IPS-NIHi7 (cell line): ENCODE data around the gene SLC9A1.

Experiments used
- DNase-seq: peaks from one replicate; pipeline ENCODE4 v3.0.0; 2012; ENCODE audit warnings: mixed read lengths; ENCODE audit errors: extremely low spot score

The SLC9A1 gene

DNA sequence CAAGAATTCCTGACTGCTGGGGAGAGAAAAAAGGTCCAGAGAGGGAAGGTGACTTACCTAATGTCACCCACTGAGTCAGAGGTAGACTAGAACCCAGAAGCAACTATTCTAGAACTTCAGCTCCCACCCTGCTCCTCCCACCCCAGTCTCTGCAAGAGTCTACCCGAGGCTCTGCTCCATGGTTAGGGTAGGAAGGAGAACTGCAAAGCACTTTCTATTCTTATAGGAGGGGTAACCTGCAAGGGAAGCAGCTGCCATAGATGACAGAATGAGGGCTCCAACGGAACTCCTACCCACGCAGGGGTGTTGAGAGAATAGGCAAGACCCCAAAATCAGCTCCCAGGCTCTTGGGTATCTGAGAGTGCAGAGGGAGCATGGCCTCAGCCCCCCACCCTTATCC lies 4.3 kb downstream of the SLC9A1 start:
- DNase-seq = no peak

DNA sequence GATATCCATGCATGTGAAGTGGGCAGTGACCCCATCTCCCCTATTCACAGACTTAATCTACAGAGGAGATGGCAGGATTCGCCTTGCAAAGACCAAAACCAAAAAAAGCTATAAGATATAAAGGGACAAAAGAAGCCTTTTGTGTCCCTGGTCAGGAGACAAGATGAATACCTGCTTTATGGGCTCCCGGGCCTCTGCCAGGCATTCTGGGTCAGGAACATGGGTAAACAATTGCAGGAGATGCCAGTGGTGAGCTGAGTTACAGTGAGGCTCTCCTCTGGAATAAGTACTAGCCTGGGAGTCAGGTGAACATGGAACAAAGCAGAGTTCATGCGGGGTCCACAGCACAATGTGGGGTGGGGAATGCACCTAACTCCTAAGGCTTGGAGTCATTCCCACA lies 4.7 kb downstream of the SLC9A1 start:
- no peak for DNase-seq

DNA sequence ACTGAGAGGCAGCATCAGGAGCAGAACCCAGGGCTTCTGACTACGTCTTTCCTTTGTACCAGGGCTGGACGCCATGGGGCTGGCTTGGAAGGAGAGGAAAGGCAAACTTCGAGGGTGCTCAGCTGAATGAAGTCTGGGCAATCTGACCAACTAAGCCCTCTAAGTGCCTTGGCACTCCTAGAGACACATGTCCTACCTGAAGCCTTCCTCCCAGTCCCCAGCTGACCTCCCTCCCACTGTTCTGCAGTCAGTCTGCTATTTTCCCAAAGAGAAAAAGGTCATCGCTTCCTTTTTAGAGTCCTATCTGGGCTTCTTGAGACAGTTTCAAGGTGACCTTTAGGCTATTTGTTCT lies 5.2 kb downstream of the SLC9A1 start:
- no peak for DNase-seq

DNA sequence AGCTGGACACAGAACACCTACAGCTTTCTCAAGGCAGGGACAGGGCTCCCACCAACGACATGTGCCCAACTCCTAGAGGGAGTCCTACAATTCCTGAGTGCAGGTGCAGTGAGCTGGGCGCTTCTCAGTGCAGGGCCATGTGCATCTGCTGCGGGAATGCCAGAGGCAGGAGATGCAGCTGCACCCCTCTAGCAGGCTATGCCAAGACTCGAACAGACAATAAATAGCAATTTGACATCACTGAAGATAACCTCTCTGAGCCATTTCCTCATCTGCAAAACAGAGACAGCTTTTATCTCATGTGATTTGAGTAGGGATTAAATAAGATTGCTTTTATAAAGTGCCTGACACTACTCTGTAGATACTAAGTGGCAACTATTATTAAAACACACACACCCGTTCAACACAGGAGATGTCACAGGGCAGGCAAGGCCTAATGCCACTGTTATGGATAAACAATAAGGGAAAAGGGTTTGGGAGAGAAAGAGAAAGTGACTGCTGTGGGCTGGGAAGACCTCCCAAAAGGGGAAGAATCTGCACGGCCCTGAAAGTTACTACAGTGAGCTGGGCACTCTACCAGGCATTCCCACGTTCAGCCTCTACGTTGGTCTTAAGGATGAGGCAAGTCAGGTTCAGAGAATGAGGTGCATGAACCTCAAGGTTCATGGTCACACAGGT lies 5.7 kb downstream of the SLC9A1 start:
- no peak for DNase-seq

DNA sequence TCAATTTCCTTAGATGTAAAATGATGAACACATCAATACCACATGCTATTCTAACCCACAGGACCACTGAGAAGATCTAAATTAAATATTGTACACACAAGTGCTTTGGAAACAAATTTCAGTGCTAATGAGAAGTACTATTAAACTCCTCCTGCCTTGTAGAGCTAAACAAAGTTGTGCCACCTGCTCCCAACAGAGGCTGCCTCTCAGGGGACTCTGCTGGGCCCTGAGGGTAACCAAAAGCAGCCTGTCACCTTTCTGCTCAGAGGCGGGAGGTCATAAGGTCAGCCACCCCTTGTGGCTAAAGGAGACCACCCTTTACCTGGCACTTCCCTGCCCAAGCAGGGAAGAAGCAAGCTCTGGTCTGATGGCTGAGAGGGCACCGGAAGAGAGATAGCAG lies 6.3 kb downstream of the SLC9A1 start:
- DNase-seq = no peak

DNA sequence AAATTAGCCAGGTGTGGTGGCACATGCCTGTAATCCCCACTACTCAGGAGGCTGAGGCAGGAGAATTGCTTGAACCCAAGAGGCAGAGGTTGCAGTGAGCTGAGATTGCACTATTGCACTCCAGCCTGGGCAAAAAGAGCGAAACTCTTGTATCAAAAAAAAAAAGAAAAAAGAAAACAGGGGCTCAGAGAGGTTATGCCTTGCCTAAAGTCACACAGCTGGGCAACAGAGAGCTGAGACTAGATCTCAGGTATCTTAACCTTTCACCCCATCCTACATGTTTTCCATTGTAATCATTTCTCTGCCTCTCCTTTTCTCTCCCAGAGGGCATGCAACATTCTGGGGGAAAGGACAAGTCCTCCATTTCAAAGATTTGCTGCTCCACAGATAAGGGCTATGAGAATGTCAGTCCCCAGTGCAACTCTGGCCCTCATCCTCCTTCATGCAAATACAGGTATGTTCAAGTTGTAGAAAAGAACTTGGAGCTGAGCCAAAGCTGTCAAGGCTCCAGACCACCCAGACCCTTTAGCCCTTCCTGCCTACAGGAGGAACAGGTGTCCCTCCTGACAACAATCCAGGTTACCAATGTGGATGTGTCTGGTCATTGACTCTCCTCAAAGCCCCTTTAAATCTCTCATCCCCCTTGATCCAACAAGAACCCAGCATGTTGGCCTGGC lies 6.9 kb downstream of the SLC9A1 start:
- no peak for DNase-seq

DNA sequence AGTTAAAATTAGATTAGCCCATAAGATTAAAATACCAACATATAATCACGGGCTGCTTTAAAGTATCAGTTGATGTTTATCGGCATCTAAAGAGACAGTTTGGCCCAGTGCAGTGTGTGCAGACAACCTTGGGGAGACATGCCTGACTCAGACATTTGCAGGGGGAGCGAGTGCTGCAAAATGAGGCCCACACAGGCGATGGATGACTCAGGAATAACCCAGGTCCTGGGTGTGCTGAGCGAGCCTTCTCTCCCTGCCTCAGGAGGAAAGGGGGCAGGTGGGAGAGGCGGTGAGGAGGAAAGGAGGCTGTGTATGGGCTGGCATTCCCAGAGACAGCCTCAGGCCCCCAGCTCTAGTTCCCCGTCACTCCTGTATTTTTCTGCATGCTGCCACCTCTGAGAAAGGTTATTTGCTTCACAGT lies 9.0 kb downstream of the SLC9A1 start:
- DNase-seq = peak; percentile 42

DNA sequence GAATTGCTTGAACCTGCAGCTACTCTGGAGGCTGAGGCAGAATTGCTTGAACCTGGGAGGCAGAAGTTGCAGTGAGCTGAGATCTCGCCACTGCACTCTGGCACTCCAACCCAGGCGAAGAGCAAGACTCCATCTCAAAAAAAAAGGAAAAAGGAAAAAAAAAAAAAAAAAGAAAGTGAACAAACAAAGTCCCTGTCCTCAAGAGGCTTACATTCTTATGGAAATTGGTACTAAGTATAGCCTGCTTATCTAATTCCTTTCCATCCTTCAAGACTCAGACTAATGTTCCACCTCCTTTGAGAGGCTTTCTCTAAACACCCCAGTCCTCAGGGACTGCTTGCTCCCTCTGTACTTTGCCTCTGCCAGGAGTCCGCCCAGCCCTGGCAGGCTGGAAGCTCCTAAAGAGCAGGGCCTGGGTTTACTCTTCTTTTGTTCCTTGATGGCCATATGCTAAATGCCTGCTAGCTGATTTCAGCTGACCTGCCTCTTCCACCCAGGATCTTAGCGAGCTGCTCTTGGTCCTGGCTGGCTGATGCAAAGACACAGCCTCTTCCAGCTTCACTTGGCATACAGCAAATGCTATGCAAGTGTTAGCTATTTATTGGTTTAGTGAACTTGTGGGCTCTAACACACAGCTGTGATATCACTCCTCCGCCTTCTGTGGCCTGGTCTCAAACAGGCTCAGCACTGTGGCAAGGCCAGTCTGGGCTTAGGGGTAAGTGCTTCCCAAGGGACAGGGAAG lies 9.8 kb downstream of the SLC9A1 start:
- DNase-seq = no peak

DNA sequence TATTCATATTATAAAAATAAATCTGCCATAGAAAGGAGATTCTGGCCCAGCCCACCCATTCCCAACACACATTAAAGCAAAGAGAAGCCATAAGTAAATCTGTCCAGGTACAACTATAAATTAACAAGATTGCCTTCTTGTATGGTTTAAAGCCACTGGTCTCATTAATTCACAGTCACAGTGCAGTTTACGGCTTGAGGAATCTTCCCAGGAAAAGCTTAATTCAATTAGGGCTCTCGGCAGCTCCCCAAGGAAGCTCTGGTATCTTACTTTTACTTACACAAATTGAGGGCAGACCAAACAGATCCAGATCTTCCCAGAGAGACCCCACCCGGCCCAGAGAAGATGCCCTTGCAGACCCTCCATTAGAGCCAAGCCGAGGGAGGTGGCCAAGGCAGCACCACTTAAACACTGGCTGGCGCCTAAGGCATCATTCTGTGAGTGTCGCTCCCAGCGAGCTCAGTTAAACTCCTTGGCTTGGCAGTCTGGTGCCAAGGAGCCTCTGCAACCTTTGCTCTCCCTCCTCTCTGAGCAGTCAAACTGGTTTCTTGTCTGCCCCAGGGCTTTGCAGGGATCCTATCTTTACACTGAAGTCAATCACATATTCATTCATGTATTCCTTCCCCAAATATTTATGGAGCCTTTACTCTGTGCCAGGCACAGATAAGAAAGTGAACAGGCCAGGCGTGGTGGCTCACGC lies 10.7 kb downstream of the SLC9A1 start:
- DNase-seq = no peak

DNA sequence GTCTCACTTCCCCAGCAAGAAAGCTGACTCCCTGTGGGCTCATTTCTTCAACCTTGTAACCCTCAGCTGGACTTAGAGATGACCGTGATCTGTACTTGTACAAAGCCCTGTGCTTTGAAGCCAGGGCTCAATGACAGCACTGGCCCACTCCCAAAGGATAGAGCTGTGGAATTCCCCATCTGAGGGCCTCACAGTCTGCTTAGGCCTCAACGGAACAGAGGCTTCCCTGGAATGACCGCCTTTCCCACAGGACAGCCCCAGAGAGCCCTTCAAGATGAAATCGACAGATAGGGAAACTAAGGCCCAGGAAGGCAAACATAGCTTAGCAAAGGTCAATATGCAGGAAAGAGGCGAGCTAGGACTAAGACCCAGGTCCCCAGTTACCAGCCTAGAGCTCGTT lies 11.5 kb downstream of the SLC9A1 start:
- no peak for DNase-seq

DNA sequence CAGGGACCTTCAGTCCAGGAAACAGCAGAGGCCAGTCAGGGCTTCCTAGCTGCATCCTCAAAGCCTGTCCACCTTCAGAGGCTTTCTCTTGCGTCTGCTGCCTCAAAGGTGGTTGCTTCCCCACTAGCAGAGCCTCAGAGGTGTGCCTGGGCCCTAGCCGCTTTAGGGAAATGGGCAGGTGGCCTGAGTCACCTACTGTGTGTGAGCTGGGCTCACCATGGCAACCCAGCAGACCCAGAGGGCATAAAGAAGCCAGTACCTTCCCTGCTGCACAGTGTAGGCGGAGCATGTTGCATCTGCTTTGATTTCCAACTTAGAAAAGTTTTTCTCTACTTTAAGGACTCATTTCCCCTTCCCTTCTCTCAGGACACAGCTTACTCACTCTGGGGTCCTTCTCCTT lies 12.5 kb downstream of the SLC9A1 start:
- peak; percentile 52 for DNase-seq

DNA sequence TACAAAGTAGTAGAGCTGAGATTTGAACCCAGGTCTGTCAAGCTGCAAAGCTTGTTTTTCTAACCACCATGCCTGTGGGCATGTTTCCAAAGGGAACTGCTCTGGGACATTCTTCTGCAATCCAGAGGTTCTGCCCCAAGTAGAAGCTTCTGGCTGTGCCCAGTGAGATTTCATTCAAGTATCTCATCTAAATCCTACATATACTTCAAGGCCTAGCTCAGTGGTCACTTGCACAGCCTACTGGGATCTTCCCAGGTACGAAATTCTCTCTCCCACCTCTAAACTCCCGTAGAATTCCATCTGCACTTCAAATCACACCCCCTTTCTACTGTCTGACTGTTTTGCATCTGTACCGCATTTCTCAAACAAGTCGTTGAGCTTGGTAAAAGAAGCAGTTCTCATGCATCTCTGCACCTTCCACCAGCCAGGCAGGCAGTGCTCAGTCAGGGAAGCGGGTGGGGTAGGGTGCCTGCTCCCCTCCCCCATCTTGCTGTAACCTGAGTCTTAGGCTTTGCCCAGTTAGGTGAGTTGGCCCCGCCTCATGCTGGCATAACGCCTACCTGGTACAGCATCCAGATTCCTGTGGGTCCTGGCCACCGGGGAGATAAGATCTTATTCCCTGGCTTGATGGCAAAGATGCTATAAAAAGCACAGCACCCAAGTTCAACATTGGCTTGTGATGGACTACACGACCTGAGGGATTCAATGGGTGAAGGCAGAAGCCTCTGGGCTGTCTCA lies 13.5 kb downstream of the SLC9A1 start:
- peak; percentile 56 for DNase-seq

DNA sequence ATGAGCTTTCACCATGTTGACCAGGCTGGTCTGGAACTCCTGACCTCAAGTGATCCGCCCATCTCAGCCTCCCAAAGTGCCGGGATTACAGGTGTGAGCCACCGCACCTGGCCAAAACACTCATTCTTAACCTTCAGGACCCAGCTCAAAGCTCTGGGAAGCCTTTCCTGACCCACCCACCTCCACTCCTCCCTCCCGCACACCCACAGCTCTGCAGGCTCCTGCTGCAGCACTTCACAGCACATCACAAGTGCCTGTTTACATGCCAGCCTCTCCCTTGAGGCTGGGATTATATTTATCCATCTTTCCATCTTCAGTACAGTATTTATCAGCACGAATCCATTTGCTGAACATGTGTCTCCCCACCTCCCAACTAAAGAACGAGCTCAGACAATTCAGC lies 14.9 kb downstream of the SLC9A1 start:
- no peak for DNase-seq

DNA sequence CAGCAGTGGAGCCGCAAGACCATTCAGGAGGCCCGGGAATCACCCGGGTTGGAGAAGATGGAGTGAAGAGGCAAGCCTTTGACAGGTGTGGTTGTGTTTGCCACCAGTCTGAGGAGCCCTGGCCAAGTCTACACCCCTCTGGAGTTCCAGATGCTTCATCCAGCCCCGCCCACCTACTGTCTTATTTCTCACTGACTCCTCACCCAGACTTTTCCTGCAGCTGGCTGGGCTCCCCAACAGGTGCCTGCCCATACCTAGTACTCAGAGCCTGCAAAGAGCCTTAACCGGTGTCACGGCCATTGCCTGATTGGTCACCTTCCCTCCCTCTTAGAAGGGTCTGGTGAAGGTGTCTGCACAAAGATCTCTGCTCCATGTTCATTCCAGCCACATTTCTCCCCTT lies 16.0 kb downstream of the SLC9A1 start:
- DNase-seq = no peak

DNA sequence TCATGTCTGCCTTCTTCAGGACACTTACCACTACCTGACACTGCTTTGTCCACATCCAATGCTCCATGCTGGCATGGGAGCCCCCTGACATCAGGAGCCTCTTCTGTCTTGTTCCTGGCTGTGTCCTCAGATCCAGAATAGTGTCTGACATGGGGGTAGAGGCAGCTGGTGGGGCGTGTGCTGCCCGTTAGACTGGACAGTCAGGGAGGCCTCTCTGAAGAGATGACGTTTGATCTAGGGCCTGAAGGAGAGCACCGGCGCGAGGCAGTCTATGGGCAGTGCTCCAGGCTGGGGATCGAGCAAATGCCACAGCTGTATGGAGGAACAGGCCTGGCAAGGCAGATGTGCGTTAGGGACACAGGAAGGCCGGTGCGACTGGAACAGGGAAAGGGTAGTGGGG lies 16.6 kb downstream of the SLC9A1 start:
- DNase-seq = no peak

DNA sequence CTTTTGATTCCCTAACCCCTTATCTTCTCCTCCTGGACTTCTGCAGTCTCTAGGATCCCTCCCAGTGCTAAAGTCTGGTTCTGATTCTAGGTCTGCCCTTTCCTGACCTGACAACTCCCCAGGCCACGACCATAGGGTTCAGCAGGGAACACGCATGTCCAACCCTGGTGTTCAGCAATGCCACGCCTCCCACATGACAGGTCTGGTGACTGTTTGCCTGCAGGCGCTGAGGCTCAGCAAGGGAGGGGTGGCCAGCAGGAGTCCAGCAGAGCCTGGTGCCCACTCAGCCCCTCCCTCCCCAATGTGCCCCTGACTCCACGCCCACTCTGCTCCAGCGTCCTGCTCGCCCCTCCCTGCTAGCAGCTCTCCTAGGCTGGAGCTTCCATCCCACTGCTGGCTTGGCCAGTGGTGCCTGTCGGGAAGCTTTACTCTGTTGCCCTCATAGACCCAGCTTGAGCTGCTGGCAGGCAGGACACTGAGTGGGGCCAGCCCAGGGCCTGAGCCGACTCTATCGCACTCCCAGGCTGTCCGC lies 17.3 kb downstream of the SLC9A1 start:
- DNase-seq = no peak

DNA sequence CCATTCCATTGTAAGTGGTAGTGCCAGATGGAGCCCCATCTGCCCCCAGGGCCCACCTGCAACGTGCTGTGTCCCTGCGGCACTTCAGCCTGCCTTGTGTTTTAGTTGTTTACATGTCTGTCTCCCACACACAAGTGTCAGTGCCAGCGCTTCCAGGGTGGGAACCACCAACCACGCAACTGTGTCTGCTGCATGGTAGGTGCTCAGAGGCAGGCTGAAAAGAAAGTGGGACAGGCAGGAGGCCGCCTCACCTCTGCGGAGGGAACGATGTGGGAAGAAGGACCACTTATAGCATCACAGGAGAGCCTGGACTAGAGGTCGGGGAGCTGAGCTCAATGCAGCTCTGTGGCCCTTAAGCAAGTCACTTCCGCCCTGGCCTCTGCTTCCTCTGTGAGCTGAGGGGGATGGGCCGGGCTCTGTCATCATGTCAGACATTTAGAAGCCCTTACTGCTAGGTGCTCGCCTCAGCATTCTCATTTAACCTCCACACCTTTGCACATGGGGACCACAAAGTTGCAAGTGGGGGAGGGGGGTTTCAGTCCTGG lies 17.9 kb downstream of the SLC9A1 start:
- DNase-seq = peak; percentile 34

DNA sequence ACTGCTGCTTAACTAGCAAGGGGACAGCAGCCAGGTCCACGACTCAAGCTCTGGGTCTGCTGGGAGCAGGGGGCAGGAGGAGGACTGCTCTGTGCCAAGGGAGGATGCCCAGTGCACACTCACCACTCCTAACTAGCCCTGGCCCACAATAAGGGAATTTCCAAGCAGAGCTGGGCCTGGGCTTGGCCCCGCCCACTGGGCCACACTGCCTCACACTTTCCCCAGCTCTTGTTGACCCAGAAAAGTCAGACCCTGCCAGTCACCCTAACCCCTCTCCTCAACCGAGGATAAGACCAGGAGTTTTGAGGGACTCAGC lies 18.7 kb downstream of the SLC9A1 start:
- DNase-seq = no peak

DNA sequence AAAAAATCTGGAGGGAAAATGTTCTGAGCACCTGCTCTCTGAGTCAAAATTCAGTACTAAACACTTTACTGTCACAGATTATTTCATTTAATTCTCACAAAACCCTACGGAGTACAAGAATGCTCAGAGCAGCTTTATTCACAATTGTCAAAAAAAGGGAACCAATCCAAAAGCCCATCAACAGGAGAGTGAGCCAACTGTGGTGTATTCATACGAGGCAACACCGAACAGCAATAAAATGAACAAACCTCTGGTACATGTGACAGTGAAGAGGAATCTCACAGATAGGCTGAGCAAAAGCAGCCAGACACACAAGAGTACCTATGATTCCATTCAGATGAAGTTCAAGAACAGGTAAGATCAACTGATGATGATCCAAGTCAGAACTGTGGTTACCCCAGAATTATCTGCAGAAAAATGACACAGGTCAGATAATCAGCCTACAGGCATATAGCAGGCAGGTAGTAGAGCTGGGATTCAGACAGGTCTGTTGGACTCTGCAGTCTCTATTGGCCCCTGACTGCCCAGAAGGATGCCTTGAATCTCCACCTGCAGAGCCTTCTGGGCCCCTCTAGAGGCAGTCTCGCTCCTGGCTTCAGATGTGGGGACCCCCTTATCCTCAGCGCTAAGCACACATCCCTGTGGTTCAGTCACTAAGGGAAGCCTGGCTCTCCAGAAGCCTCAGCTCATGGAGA lies 19.2 kb downstream of the SLC9A1 start:
- peak; percentile 56 for DNase-seq

DNA sequence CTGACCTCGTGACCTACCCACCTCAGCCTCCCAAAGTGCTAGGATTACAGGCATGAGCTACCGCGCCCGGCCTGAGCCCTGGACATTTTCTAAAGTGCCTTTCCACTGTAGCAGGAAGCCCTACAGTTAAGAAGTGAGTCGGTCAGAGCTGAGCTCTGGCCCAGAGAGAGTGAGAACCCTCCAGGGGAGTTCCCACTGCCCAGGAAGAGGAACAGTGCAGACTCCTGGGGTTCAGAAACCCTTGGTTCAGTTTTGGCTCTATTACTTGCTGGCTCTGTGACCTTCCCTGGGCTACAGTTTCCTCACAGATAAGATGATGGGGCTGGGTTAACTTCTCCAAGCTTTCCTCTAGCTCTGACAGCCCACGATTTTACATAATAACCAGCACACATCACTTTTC lies 20.9 kb downstream of the SLC9A1 start:
- no peak for DNase-seq

DNA sequence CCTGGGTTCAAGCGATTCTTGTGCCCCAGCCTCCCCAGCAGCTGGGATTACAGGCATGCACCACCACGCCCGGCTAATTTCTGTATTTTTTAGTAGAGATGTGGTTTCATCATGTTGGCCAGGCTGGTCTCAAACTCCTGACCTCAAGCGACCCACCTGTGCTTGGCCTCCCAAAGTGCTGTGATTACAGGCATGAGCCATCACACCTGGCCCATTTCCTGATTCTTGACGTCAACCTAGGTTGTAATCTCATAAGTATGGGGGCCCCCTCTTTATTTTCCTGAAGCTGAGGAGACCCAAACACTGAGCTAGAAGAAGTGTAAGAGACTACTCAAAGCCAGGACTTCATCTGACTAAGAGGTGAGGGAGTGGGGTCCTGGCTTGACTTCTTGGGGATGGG lies 21.8 kb downstream of the SLC9A1 start:
- no peak for DNase-seq
